ENCODE measurements around the gene SLC39A2. TPM values are rescaled to one million over a fixed set of nuclear protein-coding genes. Genes with fewer than 3 reads are reported as not detected.

SLC39A2 gene
- total RNA-seq, 4 donors from 2014 or later: not detected

DNA sequence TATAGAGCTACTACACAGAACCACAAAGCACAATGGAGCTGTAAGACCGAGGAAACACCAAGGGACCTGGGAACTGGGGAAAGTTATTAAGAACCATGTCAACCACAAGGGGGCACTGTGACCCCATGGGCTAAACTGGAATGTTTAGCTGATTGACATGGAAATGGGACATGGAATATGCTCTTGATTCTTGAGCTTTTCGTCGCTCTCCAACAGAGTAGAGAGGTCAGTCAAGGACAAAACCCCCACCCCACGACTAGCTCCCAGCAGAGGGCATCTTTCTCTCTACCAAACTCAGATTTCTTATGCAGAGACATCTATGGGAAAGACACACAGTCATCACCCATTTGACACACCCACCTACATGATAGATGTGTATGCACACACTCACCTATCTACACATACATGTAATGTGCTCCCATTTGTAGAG, 15.7 kb downstream of the SLC39A2 start:
- ATAC-seq (ENCODE audit: low FRiP score) (peak; percentile 73), DNase-seq (ENCODE audit: low spot score) (peak; percentile 90)
- peak in 2 of 3 donors; percentile 70 to 83 for TF ChIP-seq CTCF (IDR thresholded peaks at IDR 0.05)

GRCh38 chr14:21015312-21015711, 16.2 kb downstream of the SLC39A2 start:
- DNase-seq (ENCODE audit: low spot score) (no peak), ATAC-seq (ENCODE audit: low FRiP score) (no peak)
- TF ChIP-seq CTCF (IDR thresholded peaks at IDR 0.05): no peak

- DNase-seq (ENCODE audit: low spot score): no peak
- TF ChIP-seq CTCF (IDR thresholded peaks at IDR 0.05): no peak
- no peak for ATAC-seq (ENCODE audit: low FRiP score)
These were observed 17.5 kb downstream of the SLC39A2 start for GRCh38 chr14:21016413-21017190.

DNA sequence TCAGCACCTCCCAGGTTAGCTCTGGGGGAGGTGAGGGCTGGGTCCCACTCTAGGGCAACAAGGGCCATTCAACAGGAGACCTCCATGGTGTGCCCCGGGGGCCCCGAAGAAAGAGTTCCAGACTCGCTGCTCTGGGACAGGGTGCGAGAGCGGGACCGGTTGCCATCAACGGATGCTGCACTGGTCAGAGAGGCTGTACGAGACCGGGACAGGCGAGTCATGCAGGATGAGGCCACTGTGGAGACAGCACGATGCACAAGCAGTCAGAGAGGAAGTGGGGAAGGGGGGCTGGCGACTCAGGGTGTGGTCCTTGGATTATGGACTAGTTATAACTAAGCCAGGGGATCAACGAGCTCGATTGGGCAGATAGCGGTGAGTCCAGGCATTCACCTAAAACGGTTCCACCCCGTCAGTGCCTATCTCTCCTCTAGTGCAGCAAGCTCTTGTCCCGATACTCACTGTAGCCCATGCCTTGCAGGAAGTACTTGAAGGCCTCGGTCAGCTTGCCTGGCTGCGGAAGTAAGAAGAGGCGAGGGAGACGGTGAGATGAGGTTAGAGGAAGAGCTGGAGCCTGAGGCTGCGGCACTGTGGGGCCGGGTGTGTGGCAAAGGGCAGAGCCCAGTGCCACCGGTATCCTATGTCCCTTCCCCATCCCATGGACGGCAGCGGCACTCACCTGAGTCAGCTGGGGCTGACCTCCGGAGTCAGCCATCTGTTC, 18.6 kb downstream of the SLC39A2 start:
- DNase-seq (ENCODE audit: low spot score) (no peak), ATAC-seq (ENCODE audit: low FRiP score) (no peak)
- TF ChIP-seq CTCF (IDR thresholded peaks at IDR 0.05): no peak

DNA sequence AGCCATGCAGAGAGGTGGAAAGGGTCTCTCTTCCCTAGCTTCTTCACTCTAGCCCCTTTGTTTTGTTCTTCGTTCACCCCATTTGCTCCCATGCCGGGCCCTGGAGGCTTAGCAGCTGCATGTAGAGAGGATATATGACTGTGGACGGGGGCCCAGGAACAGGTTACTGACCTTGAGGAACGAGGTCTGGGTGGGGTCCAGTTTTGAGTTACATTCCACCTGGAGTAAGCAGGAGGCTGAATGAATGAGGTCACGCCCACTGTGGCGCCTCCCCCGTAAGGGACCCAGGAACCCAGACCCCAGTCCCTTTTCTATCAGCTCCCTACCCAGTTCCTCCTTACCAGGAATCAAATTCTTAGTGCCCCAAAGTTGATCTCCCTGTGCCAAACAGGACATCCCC, 19.2 kb downstream of the SLC39A2 start:
- no peak for TF ChIP-seq CTCF (IDR thresholded peaks at IDR 0.05)
- DNase-seq (ENCODE audit: low spot score) (no peak), ATAC-seq (ENCODE audit: low FRiP score) (no peak)

GRCh38 chr14:21018781-21019180, 19.7 kb downstream of the SLC39A2 start:
- no peak for TF ChIP-seq CTCF (IDR thresholded peaks at IDR 0.05)

More at GRCh38 chr14:21018781-21019180, 19.7 kb downstream of the SLC39A2 start:
- no peak for DNase-seq (ENCODE audit: low spot score)
- ATAC-seq (ENCODE audit: low FRiP score): no peak

All from omental fat pad (tissue), 4 donors.